ENCODE measurements around the gene CHAD. TPM values are rescaled to one million over a fixed set of nuclear protein-coding genes. Genes with fewer than 3 reads are reported as not detected.

CHAD gene
- total and polyA plus RNA-seq, 2 of the 13 experiments (the other 11 are each of a cell fraction or from before 2014, with no cell fraction given) = 1.4 TPM; not detected in 1

DNA sequence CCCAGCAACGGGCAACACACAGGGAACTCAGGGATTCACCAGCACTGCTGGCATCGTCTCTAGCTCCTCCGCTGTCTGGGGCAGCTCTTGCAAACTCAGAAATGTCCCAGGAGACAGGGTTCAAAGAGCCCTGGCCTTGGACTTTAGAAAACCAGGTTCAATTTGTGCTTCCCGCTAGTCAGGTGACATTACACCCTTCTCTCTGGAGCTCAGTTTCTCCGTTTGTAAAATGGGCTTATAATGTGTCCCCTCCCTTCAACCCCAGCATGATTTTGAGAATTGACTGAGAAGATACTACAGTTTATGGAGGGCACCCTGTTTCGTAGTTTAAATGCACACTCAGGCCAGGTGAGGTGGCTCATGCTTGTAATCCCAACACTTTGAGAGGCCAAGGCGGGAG is 37.6 kb upstream of the CHAD start (continued):
- TF ChIP-seq, protein P1, sequence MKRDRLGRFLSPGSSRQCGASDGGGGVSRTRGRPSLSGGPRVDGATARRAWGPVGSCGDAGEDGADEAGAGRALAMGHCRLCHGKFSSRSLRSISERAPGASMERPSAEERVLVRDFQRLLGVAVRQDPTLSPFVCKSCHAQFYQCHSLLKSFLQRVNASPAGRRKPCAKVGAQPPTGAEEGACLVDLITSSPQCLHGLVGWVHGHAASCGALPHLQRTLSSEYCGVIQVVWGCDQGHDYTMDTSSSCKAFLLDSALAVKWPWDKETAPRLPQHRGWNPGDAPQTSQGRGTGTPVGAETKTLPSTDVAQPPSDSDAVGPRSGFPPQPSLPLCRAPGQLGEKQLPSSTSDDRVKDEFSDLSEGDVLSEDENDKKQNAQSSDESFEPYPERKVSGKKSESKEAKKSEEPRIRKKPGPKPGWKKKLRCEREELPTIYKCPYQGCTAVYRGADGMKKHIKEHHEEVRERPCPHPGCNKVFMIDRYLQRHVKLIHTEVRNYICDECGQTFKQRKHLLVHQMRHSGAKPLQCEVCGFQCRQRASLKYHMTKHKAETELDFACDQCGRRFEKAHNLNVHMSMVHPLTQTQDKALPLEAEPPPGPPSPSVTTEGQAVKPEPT (CRISPR knock-in tag; IDR thresholded peaks at IDR 0.05; ENCODE audit: low read depth) = no peak
- TF ChIP-seq ZNF629 (CRISPR knock-in tag; conservative IDR thresholded peaks at IDR 0.05) = peak; percentile 92
- no peak for TF ChIP-seq MEF2D (CRISPR knock-in tag; IDR thresholded peaks at IDR 0.05)
- no peak for TF ChIP-seq SMAD1 (CRISPR knock-in tag; IDR thresholded peaks at IDR 0.05; ENCODE audit: borderline replicate concordance, low read depth)
- no peak for TF ChIP-seq SIX1 (CRISPR knock-in tag; IDR thresholded peaks at IDR 0.05; ENCODE audit: borderline replicate concordance)
- TF ChIP-seq KDM1A (CRISPR knock-in tag; IDR thresholded peaks at IDR 0.05) = peak; percentile 53; the same call in 1 of the 2 replicates
- TF ChIP-seq HNF4A (CRISPR knock-in tag; IDR thresholded peaks at IDR 0.05) = peak; percentile 75
- TF ChIP-seq, protein P2, sequence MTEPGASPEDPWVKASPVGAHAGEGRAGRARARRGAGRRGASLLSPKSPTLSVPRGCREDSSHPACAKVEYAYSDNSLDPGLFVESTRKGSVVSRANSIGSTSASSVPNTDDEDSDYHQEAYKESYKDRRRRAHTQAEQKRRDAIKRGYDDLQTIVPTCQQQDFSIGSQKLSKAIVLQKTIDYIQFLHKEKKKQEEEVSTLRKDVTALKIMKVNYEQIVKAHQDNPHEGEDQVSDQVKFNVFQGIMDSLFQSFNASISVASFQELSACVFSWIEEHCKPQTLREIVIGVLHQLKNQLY (CRISPR knock-in tag; IDR thresholded peaks at IDR 0.05) = no peak
- no peak for TF ChIP-seq ATM (IDR thresholded peaks at IDR 0.05; ENCODE audit: borderline replicate concordance)
- no peak for TF ChIP-seq ZNF703 (CRISPR knock-in tag; IDR thresholded peaks at IDR 0.05; ENCODE audit: borderline replicate concordance)
- no peak for TF ChIP-seq ARHGAP35 (CRISPR knock-in tag; IDR thresholded peaks at IDR 0.05; ENCODE audit: borderline replicate concordance)
- TF ChIP-seq, protein P3, sequence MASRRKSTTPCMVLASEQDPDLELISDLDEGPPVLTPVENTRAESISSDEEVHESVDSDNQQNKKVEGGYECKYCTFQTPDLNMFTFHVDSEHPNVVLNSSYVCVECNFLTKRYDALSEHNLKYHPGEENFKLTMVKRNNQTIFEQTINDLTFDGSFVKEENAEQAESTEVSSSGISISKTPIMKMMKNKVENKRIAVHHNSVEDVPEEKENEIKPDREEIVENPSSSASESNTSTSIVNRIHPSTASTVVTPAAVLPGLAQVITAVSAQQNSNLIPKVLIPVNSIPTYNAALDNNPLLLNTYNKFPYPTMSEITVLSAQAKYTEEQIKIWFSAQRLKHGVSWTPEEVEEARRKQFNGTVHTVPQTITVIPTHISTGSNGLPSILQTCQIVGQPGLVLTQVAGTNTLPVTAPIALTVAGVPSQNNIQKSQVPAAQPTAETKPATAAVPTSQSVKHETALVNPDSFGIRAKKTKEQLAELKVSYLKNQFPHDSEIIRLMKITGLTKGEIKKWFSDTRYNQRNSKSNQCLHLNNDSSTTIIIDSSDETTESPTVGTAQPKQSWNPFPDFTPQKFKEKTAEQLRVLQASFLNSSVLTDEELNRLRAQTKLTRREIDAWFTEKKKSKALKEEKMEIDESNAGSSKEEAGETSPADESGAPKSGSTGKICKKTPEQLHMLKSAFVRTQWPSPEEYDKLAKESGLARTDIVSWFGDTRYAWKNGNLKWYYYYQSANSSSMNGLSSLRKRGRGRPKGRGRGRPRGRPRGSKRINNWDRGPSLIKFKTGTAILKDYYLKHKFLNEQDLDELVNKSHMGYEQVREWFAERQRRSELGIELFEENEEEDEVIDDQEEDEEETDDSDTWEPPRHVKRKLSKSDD (CRISPR knock-in tag; IDR thresholded peaks at IDR 0.05; ENCODE audit: low read depth) = no peak
- 0 out of 2 replicates have a peak, but pooled peaks have one; percentile 11 for TF ChIP-seq TBX2 (CRISPR knock-in tag; IDR thresholded peaks at IDR 0.05; ENCODE audit: borderline replicate concordance)
- TF ChIP-seq ZNF790 (CRISPR knock-in tag; IDR thresholded peaks at IDR 0.05; ENCODE audit: borderline replicate concordance) = no peak
- TF ChIP-seq, protein P4, sequence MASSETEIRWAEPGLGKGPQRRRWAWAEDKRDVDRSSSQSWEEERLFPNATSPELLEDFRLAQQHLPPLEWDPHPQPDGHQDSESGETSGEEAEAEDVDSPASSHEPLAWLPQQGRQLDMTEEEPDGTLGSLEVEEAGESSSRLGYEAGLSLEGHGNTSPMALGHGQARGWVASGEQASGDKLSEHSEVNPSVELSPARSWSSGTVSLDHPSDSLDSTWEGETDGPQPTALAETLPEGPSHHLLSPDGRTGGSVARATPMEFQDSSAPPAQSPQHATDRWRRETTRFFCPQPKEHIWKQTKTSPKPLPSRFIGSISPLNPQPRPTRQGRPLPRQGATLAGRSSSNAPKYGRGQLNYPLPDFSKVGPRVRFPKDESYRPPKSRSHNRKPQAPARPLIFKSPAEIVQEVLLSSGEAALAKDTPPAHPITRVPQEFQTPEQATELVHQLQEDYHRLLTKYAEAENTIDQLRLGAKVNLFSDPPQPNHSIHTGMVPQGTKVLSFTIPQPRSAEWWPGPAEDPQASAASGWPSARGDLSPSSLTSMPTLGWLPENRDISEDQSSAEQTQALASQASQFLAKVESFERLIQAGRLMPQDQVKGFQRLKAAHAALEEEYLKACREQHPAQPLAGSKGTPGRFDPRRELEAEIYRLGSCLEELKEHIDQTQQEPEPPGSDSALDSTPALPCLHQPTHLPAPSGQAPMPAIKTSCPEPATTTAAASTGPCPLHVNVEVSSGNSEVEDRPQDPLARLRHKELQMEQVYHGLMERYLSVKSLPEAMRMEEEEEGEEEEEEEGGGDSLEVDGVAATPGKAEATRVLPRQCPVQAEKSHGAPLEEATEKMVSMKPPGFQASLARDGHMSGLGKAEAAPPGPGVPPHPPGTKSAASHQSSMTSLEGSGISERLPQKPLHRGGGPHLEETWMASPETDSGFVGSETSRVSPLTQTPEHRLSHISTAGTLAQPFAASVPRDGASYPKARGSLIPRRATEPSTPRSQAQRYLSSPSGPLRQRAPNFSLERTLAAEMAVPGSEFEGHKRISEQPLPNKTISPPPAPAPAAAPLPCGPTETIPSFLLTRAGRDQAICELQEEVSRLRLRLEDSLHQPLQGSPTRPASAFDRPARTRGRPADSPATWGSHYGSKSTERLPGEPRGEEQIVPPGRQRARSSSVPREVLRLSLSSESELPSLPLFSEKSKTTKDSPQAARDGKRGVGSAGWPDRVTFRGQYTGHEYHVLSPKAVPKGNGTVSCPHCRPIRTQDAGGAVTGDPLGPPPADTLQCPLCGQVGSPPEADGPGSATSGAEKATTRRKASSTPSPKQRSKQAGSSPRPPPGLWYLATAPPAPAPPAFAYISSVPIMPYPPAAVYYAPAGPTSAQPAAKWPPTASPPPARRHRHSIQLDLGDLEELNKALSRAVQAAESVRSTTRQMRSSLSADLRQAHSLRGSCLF (CRISPR knock-in tag; IDR thresholded peaks at IDR 0.05; ENCODE audit: borderline replicate concordance) = no peak
- TF ChIP-seq PPARG (CRISPR knock-in tag; conservative IDR thresholded peaks at IDR 0.05) = no peak
- TF ChIP-seq TCF7L2 (IDR thresholded peaks at IDR 0.05; ENCODE audit: low read depth, low read length) = no peak
- TF ChIP-seq, protein P5, sequence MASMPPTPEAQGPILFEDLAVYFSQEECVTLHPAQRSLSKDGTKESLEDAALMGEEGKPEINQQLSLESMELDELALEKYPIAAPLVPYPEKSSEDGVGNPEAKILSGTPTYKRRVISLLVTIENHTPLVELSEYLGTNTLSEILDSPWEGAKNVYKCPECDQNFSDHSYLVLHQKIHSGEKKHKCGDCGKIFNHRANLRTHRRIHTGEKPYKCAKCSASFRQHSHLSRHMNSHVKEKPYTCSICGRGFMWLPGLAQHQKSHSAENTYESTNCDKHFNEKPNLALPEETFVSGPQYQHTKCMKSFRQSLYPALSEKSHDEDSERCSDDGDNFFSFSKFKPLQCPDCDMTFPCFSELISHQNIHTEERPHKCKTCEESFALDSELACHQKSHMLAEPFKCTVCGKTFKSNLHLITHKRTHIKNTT (CRISPR knock-in tag; IDR thresholded peaks at IDR 0.05) = no peak
- no peak for TF ChIP-seq ZNF577 (CRISPR knock-in tag; IDR thresholded peaks at IDR 0.05; ENCODE audit: borderline replicate concordance, low read depth)
